Mesenchymal stem cell (in vitro differentiated cells and primary cell): ENCODE results near the gene TNFRSF12A.

Experiments used
- DNase-seq: peaks from one replicate; pipeline ENCODE4 v3.0.0-alpha.2; 2013
- H2AFZ ChIP-seq: one replicate; pipeline ENCODE4 v1.6.1; 2013; ENCODE audit warnings: low read depth, mild to moderate bottlenecking, control low read depth, inconsistent platforms, low read length, moderate library complexity
- H2AK5ac ChIP-seq: 2 replicates; pipeline ENCODE4 v1.6.1; 2013; ENCODE audit warnings: low read length, moderate library complexity, mild to moderate bottlenecking, inconsistent platforms; ENCODE audit not compliant: severe bottlenecking
- H2BK120ac ChIP-seq: one replicate; pipeline ENCODE4 v1.6.1; 2013; ENCODE audit warnings: low read depth, mild to moderate bottlenecking, inconsistent platforms, low read length, moderate library complexity
- H2BK12ac ChIP-seq, 2 experiments: one replicate each; pipeline ENCODE4 v1.6.1; 2013; ENCODE audit warnings: inconsistent platforms in 2 of 2, low read length in 2 of 2, mild to moderate bottlenecking in 2 of 2, moderate library complexity in 2 of 2, control low read depth in 1 of 2
- H2BK15ac ChIP-seq: one replicate; pipeline ENCODE4 v1.6.1; 2013; ENCODE audit warnings: mild to moderate bottlenecking, low read depth, inconsistent platforms; ENCODE audit not compliant: poor library complexity, severe bottlenecking
- H2BK5ac ChIP-seq: 2 replicates; pipeline ENCODE4 v1.6.1; 2013; ENCODE audit warnings: low read depth, mild to moderate bottlenecking, low read length, control low read depth, inconsistent platforms; ENCODE audit not compliant: poor library complexity, severe bottlenecking
- H3K14ac ChIP-seq, 2 experiments: one replicate each; pipeline ENCODE4 v1.6.1; 2013; ENCODE audit warnings: inconsistent platforms in 2 of 2, low read length in 2 of 2, control low read depth in 1 of 2, mild to moderate bottlenecking in 1 of 2, moderate library complexity in 1 of 2
- H3K18ac ChIP-seq, 2 experiments: one replicate each; pipeline ENCODE4 v1.6.1; 2013; ENCODE audit warnings: inconsistent platforms in 2 of 2, low read length in 2 of 2, control low read depth in 1 of 2, low read depth in 1 of 2, mild to moderate bottlenecking in 1 of 2
- H3K23ac ChIP-seq, 2 experiments: one replicate each; pipeline ENCODE4 v1.6.1; 2013; ENCODE audit warnings: inconsistent platforms in 2 of 2, low read length in 2 of 2, mild to moderate bottlenecking in 2 of 2, moderate library complexity in 2 of 2, control low read depth in 1 of 2
- H3K27ac ChIP-seq: 2 replicates; pipeline ENCODE4 v1.5.1; 2013; ENCODE audit warnings: mild to moderate bottlenecking, moderate library complexity, low read length, control low read depth, inconsistent platforms; ENCODE audit not compliant: poor library complexity, severe bottlenecking
- H3K27me3 ChIP-seq, 2 experiments: 2 replicates each; pipeline versions ENCODE4 v1.6.1 to v1.7.0; 2013; ENCODE audit warnings: low read length in 2 of 2, mild to moderate bottlenecking in 2 of 2, moderate library complexity in 2 of 2, control low read depth in 1 of 2, inconsistent platforms in 1 of 2; ENCODE audit not compliant: control insufficient read depth in 1 of 2, insufficient read depth in 1 of 2
- H3K36me3 ChIP-seq, 2 experiments: 2 replicates each; pipeline versions ENCODE4 v1.6.1 to v1.7.0; 2013; ENCODE audit warnings: low read length in 2 of 2, control low read depth in 1 of 2, inconsistent platforms in 1 of 2, low read depth in 1 of 2, mild to moderate bottlenecking in 1 of 2; ENCODE audit not compliant: insufficient read depth in 2 of 2, control insufficient read depth in 1 of 2
- H3K4ac ChIP-seq, 2 experiments: one replicate each; pipeline ENCODE4 v1.6.1; 2013; ENCODE audit warnings: inconsistent platforms in 2 of 2, low read length in 2 of 2, mild to moderate bottlenecking in 2 of 2, moderate library complexity in 2 of 2, control low read depth in 1 of 2, low read depth in 1 of 2
- H3K4me1 ChIP-seq: 2 replicates; pipeline ENCODE4 v1.6.1; 2013; ENCODE audit warnings: low read depth, low read length, control low read depth; ENCODE audit not compliant: control insufficient read depth, insufficient read depth
- H3K4me2 ChIP-seq: 2 replicates; pipeline ENCODE4 v1.6.1; 2013; ENCODE audit warnings: low read length, mild to moderate bottlenecking, inconsistent platforms; ENCODE audit not compliant: poor library complexity, severe bottlenecking
- H3K4me3 ChIP-seq, 2 experiments: 2 replicates each; pipeline versions ENCODE4 v1.5.1 to v1.7.0; 2013; ENCODE audit warnings: low read length in 2 of 2, mild to moderate bottlenecking in 2 of 2, control low read depth in 1 of 2, low read depth in 1 of 2; ENCODE audit not compliant: insufficient read depth in 1 of 2
- H3K79me1 ChIP-seq: replicated peaks from 2 replicates; pipeline ENCODE4 v1.6.1; 2013; ENCODE audit warnings: mild to moderate bottlenecking, control low read depth, low read length, inconsistent platforms; ENCODE audit not compliant: poor library complexity, severe bottlenecking
- H3K9ac ChIP-seq: 2 replicates; pipeline ENCODE4 v1.7.0; 2013; ENCODE audit warnings: mild to moderate bottlenecking, low read length, moderate library complexity
- H3K9me3 ChIP-seq: 2 replicates; pipeline ENCODE4 v1.7.0; 2013; ENCODE audit warnings: mild to moderate bottlenecking, low read length; ENCODE audit not compliant: control insufficient read depth
- H4K8ac ChIP-seq: one replicate; pipeline ENCODE4 v1.6.1; 2013; ENCODE audit warnings: inconsistent platforms, mild to moderate bottlenecking, low read length, moderate library complexity
- H4K91ac ChIP-seq: one replicate; pipeline ENCODE4 v1.6.1; 2013; ENCODE audit warnings: mild to moderate bottlenecking, low read length, inconsistent platforms
- WGBS: methylation state at CpG from one replicate; pipeline ENCODE4 v1.1.7; 2013; ENCODE audit warnings: mixed read lengths; 5-methylcytosine and 5-hydroxymethylcytosine counted together

TNFRSF12A gene

DNA sequence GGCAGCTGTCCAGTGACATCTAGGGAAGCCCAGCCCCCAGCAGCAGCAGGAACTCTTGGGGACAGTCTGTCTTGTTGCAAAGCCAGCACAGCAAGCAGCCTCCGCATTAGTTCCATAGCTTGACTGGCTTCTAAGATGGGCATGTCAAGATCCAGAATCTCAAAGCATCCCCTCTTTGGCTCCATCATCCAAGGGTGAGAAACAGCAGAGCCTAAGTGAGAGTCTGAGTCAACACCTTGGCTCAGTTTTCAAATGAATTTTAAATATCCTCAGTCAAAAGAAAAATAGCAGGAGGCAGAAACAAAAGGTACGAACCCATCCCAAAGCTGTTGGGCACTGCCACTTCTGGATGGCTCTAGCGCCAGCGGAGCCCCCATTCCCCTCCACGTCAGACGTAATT lies 5.2 kb upstream of the TNFRSF12A start:
- Histone ChIP-seq H3K27ac (no peak overlapping the region), H2BK120ac (no peak overlapping the region), H3K9me3 (no peaks in the 10 kb centered on the region), H3K36me3 (no peaks in the 10 kb centered on the region), H4K8ac (no peak overlapping the region), H3K27me3 (peaks cover 50 to 67% of the 10 kb centered on the region in 2 experiments), H2BK15ac (no peak overlapping the region), H2AFZ (no peak overlapping the region), H4K91ac (no peak overlapping the region), H3K18ac (no peak overlapping the region), H3K79me1 (peaks cover 2% of the 10 kb centered on the region), H3K4me1 (peaks cover 36% of the 10 kb centered on the region), H3K14ac (no peak overlapping the region), H2BK5ac (no peak overlapping the region), H3K4me2 (no peak overlapping the region), H3K4me3 (no peak overlapping the region), H3K23ac (no peak overlapping the region), H3K9ac (no peak overlapping the region), H3K4ac (no peak overlapping the region), H2BK12ac (no peak overlapping the region), H2AK5ac (no peak overlapping the region)
- WGBS, result 97% methylated on average over 6 of the region's 6 CpGs
- no peak for DNase-seq

DNA sequence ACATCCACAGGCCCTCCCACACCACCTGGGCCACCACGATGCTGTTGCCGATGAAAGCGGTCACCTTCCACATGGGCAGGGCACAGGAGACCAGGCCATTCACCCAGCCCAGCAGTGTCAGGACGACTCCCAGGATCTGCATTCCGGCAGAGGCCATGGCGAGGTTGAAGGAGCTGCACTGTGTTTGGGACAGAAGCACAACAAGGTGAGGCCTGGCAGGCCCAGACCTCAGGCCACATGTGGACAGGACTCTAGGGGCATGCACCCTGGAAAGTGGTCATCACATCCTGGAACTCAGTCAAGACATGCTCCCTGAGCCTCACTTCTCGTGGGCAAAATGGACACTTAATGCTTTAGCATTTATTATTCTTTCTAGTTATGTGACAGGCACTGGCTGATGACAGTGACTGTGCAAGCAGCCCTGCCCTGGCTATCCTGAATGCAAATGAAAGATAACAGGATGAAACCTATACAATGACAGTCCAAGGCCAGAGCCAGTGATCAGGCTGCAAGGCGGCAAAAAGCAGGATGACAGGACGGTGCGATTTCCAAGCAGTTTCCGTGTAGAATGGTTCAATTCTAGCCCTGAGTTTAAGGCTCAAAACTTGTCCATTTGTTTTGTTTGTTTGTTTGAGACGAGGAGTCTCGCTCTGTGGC lies 4.2 kb upstream of the TNFRSF12A start:
- Histone ChIP-seq H3K27me3 (peaks cover 39 to 59% of the 10 kb centered on the region in 2 experiments), H2AFZ (no peak overlapping the region), H3K36me3 (peaks cover 0 to under 1% of the 10 kb centered on the region in 2 experiments), H2BK15ac (no peak overlapping the region), H4K8ac (no peak overlapping the region), H3K4me2 (no peak overlapping the region), H3K9me3 (no peaks in the 10 kb centered on the region), H3K4ac (no peak overlapping the region), H2AK5ac (no peak overlapping the region), H3K18ac (no peak overlapping the region), H2BK120ac (no peak overlapping the region), H3K79me1 (peaks cover 2% of the 10 kb centered on the region), H3K4me3 (no peak overlapping the region), H3K9ac (no peak overlapping the region), H4K91ac (no peak overlapping the region), H3K14ac (no peak overlapping the region), H3K27ac (no peak overlapping the region), H3K4me1 (peaks cover 31% of the 10 kb centered on the region), H2BK5ac (no peak overlapping the region), H3K23ac (no peak overlapping the region), H2BK12ac (no peak overlapping the region)
- DNase-seq, result no peak
- 89% methylated on average over 13 of the region's 13 CpGs for WGBS

DNA sequence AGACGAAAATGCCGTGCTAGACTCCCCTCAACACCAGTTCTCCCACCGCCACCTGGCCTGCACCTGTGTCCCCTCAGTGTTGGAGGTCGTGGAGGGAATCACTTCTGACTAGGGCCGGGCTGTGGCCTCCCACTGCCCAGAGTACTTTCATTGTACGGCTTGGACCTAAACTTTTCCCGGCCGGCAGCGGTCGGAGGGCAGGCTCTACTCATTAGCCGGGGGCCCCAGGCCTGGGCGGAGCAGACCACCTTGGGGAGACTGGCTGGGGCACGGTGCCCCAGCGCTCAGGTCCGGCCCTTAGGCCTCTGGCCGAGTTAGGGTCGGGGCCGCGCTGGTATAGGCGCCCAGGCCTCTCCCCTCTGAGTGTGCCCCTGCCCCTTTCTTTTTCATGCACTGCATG lies 2.8 kb upstream of the TNFRSF12A start:
- Histone ChIP-seq H2AK5ac (no peak overlapping the region), H3K23ac (no peak overlapping the region), H3K9me3 (no peaks in the 10 kb centered on the region), H2BK5ac (no peak overlapping the region), H3K36me3 (peaks cover 0 to 10% of the 10 kb centered on the region in 2 experiments), H3K18ac (no peak overlapping the region), H3K4ac (no peak overlapping the region), H3K14ac (no peak overlapping the region), H3K4me2 (no peak overlapping the region), H2BK120ac (no peak overlapping the region), H4K91ac (no peak overlapping the region), H3K4me3 (no peak overlapping the region), H3K9ac (no peak overlapping the region), H3K27ac (no peak overlapping the region), H2BK15ac (no peak overlapping the region), H3K27me3 (peaks cover 27 to 46% of the 10 kb centered on the region in 2 experiments), H3K4me1 (peaks cover 27% of the 10 kb centered on the region), H4K8ac (no peak overlapping the region), H2BK12ac (no peak overlapping the region), H3K79me1 (peaks cover 2% of the 10 kb centered on the region), H2AFZ (no peak overlapping the region)
- no peak for DNase-seq
- WGBS, result 28% methylated on average over 17 of the region's 20 CpGs

DNA sequence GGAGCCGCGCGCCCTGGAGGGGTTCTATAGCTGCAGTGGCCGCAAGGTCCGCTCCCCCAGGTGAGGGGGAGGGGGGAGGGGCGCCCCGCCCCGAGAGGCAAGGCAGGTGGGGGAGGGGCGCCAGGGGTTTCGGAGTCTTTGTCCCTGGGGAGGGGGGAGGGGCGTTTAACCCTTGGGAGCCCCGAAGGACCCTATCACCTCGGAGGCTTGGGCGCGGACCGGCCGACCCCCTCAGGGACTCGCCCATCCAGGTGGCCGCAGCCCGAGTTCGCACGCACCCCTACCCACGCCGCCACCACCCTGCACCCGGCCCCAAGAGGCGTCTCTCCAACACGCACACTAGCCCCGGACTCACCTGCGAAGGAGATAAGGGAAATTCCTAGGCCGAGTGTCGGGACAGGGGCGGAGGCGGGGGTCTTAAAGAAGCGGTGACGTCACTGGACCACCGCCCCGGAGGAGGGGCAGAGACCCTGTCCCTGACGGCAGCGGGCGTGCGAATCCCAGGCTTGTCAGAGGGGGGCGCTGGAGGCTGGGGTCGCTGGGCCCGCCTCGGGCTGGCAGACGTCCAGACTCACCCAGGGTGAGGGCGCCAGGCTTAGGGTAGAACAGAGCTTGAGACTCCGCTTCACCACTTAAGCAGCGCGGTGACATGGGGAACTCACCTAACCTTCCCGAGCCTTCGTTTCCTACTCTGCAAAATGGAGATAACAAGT lies 2.2 kb upstream of the TNFRSF12A start, which contains the start of gene CLDN6:
Gene CLDN6, minus strand, starts transcription at position 390 of the 713 bp plus-strand sequence. CDS start 2,162 bp downstream, outside the sequence.
- Histone ChIP-seq H3K14ac (peak within 1 kb of the TSS in 1 of 2 experiments; percentile 33), H2AK5ac (peak within 1 kb of the TSS; percentile 49), H3K27ac (no peak within 1 kb of the TSS), H2BK120ac (no peak within 1 kb of the TSS), H3K79me1 (peaks cover 2% of the 10 kb centered on the region), H2AFZ (no peak within 1 kb of the TSS), H2BK12ac (peak within 1 kb of the TSS in 1 of 2 experiments; percentile 32), H3K27me3 (peaks cover 21 to 40% of the 10 kb centered on the region in 2 experiments), H3K9ac (no peak within 1 kb of the TSS), H2BK15ac (no peak within 1 kb of the TSS), H2BK5ac (no peak within 1 kb of the TSS), H4K8ac (no peak within 1 kb of the TSS), H3K18ac (no peak within 1 kb of the TSS), H3K36me3 (peaks cover 0 to 16% of the 10 kb centered on the region in 2 experiments), H3K4ac (no peak within 1 kb of the TSS), H4K91ac (no peak within 1 kb of the TSS), H3K9me3 (no peaks in the 10 kb centered on the region), H3K4me2 (peak within 1 kb of the TSS; percentile 61), H3K4me1 (peaks cover 26% of the 10 kb centered on the region), H3K4me3 (no peak within 1 kb of the TSS), H3K23ac (no peak within 1 kb of the TSS)
- no peak for DNase-seq
- 4% methylated on average over 34 of the region's 52 CpGs for WGBS
